Effector CD4-positive, alpha-beta T cell (primary cell): ENCODE results near the gene ATF4.

ENCODE experiments used
- DNase-seq: peaks from one replicate; pipeline ENCODE4 v3.0.0-alpha.2; 2020

The ATF4 gene

DNA sequence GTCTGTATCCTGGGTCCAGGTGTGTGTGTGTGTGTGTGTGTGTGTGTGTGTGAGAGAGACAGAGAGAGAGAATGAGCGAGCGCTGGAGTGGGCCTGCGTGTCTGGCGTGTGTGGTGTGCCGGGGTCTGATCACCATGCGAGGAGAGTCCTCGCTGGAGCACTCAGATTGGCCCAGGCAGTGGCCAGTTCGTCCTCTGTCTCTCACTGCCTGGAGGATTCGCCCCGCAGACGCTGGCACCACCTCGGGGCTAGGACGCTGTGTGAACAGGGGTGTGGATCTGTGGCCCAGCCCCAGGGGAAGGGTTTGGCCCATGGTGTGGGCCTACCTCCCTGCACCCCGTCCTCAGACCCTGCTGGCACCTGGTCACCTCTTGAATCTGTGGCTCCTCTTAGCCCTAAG, 38.6 kb downstream of the ATF4 start:
- DNase-seq: no peak

DNA sequence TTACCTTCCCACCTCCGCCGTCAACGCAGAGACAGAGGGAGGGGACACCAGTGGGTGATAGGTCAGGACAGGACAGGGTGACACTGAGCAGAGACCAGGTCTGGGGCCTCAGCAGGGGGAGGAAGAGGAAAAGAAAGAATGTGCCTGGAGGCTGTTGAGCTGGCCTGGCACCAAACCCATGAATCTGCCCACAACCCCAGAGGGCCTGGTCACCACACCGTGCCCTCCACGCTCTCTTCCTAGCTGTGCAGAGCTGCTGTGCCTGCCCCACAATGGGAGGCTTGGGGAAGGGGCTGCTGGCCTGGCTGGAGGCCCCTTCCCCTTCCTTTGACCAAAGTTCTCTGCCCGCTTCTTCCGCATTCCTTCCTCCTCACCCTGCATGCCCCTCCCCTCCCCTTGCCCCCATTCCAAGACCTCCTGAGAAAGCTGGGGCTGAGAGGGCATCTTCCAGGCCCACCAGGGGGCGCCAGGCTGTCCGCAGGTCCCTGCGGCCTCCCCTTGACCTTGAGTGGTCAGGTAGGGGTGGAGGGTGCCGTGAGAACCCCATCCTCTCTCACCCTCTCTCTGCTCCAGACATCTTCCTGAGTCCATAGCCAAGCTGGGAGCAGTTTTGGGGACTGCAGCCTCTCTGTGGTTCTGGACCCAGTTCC, 39.2 kb downstream of the ATF4 start:
- DNase-seq: no peak

DNA sequence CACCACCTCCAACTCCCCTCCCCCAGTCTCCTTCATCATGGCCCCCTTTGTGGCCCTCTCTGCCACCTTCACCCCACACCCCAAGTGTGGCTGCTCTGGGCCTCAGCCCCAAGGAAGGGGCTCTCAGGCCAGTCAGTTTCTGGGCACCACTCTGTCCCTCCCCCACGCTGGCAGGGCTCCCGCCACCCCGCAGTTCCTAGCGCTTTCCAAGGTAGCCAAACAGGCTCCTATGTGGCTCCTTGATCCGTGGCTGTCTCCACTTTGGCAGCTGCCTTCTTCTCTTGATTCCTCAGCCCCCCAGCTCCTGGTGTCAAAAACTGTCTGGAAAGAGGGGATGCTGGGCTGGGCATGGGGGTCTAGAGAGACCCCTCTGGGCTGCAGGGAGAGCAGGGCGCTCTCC, 39.8 kb downstream of the ATF4 start:
- DNase-seq: no peak

DNA sequence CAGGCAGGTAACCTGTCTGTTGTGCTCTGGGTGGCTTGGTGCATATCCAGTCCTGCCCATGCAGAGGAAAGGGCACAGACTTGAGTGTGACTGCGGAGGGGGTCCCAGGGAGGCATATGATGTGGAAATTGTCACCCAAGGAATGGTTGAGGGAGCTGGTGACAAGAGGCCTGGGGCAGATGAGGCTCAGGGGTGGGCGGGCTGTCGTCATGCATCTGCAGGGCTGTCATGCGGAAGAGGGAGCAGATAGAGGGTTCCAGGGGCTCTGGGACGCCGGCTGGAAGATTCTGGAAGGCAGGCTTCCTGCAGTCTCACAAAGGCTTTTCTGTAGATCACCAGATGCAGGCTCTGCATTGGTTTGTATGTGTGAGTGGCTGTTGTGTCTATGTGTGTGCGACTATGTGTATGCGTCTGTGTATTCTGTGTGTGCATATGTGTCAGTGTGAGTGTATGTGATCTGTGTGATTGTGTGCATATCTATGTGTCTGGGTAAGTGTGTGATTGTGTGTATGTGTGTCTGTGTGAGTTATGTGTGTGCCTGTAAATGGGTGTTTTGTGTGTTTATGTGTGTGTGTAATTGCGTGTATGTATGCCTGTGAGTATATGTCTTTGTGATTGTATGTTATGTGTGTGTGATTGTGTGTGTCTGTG, 42.6 kb downstream of the ATF4 start:
- no peak for DNase-seq

DNA sequence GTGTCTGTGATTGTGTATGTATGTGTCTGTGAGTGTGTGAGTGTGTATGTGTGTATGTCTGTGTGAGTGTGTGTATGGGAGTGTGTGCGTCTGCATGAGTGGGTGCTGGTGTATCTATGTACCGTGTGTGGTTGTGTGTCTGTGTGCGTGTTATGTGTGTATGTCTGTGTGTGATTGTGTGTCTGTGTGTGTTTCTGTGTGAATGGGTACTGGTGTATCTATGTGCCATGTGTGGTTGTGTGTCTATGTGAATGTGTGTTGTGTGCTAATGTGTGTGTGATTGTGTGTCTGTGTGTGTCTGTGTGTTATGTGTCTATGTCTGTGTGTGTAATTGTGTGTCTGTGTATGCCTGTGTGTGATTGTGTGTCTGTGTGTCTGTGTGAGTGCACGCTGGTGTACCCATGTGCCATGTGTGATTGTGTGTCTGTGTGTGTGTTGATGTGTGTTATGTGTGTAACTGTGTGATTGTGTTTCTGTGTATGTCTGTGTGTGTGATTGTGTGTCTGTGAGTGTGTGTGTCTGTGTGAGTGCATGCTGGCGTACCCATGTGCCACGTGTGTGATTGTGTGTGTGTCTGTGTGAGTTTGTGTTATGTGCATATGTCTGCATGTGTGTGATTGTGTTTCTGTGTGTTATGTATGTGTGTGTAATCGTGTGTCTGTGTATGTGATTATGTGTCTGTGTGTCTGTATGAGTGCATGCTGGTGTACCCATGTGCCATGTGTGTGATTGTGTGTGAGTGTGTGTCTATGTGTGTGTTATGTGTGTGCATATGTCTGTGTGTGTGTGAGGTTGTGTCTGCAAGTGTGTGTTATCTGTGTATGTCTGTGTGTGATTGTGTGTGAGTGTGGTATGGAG, 43.4 kb downstream of the ATF4 start:
- no peak for DNase-seq

DNA sequence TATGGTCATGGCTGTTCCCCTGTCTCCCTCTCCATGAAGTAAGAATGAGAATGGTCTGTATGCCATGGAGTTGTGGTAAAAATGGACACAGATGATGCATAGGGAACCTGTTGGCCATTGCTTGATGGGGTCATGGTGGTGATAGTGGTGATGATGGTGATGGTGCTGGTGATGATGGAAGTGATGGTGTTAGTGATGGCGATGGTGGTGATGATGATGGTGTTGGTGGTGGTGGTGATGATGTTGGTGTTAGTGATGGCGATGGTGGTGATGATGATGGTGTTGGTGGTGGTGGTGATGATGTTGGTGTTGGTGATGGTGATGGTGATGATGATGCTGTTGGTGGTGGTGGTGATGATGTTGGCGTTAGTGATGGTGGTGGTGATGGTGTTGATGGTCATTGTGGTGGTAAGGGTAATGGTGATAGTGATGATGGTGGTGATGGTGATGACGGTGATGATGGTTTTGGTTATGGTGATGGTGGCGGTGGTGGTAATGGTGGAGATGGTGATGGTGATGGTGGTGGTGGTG, 45.1 kb downstream of the ATF4 start:
- DNase-seq: no peak

DNA sequence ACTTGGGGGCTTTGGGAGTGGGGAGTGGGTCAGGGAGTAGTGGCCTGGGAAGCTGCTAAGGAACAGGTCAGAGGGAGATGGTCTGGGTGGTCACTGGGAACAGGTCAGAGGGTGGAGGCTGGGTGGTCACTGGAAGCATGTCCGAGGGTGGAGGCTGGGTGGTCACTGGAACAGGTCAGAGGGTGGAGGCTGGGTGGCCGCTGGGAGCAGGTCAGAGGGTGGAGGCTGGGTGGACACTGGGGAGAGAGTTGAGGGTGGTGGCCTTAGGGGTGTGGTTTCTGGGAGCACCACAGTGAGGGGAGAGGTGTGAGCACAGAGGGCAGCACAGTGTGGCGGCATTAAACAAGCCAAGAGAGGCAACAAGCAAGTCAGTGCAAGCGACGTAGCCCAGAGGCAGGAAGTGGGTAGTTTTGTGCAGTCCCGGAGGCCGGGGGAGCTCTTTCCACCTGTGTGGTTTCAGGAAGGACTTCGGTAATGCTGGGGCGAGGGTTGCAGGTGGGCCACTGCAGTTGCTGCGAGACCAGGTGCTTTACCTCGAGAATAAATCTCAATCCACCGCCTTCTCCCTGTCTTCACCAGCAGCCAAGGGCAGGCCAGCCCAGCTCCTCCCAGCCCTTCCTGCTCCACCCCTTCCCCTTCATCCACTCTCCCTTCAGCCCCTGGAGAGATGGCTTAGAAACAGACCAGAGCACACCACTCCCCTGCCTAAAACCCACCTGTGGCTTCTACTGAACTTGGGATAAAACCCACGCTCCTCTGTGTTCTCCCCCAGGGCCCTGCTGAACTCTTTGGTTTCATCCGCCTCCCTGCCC, 47.0 kb downstream of the ATF4 start:
- peak; percentile 20 for DNase-seq

DNA sequence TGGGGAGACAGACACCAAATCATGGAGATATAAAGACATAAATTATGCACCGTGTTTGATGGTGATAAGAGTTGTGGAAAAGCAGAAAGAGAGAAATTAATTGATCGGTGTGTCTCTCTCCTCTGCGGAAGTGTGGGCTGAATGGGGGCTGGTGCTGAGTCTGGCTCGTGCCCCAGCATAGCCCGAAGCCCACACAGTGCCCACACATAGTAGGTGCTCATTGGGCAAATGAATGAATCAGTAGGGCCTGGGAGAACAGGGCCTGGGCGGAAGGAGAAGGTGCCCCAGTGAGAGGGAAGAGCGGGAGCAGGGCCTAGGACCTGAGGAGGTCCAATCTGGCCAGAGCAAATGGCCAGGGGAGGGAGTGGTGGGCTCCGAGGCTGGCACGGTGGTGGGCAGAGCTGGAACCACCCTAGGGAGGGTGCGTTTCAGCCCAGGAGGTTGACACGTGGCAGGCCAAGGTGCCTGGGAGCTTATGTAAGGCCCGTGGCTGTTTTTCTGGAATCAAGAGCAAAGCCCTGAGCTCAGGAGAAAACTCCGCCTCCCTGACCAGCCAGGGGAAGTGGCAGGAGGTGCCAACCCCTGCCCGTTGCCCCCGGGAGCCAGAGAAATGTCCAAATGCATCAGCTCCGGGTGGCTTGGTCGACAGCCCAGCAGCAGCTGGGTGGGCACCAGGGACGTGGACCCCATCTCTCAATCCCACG, 48.1 kb downstream of the ATF4 start:
- DNase-seq: no peak

DNA sequence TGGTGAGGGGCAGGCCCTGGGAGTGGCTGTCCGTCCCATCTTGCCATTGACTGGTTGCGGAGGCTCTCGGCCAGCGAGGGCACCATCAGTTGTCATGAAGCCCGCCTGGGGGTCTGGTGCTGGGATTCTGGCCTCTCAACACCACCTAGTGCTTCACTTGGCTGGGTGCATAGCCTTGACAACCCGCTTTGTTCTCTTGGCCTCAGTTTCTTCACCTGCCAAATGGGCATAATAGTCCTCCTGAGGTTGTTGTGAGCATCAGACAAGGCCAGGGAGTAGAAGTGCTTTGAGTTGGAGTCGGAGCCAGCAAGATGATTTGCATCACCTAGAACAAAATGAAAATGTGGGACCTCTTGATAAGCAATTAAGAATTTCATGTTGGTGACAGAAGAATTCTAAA, 48.7 kb downstream of the ATF4 start:
- no peak for DNase-seq

DNA sequence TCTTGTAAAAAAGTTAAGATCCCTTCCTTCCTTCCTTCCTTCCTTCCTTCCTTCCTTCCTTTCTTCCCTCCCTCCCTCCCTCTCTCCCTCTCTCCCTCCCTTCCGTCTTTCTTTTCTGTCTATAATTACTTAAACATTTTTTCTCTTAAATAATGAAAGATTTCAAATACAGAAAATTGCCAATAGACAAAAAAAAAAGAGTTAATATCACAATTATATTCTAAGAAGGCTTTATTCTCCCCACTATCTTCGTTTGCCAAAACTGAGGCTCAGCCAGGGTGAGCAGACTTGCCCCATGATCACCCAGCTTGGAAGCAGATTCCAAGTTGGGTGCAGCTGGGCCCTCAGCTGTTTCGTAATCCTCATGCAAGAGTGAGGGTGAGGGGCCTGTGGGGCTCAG, 49.9 kb downstream of the ATF4 start:
- DNase-seq: no peak

DNA sequence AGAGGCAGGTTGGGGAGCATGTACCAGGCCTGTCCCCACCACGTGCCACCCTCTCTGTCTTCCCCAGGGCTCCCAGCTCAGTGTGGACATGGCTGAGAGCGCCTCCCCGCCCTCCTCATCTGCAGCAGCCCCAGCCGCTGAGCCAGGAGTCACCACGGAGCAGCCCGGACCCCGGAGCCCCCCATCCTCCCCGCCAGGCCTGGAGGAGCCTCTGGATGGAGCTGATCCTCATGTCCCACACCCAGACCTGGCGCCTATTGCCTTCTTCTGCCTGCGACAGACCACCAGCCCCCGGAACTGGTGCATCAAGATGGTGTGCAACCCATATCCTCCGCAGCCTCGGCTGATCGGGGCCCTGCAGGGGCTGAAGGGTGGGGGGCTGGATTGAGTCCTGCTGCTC, 50.3 kb downstream of the ATF4 start, which contains the start of gene CACNA1I:
TSS of gene CACNA1I (plus strand) at position 89 of the 400 bp plus-strand sequence. CDS start at position 89, 0 bp downstream.
- DNase-seq: no peak

DNA sequence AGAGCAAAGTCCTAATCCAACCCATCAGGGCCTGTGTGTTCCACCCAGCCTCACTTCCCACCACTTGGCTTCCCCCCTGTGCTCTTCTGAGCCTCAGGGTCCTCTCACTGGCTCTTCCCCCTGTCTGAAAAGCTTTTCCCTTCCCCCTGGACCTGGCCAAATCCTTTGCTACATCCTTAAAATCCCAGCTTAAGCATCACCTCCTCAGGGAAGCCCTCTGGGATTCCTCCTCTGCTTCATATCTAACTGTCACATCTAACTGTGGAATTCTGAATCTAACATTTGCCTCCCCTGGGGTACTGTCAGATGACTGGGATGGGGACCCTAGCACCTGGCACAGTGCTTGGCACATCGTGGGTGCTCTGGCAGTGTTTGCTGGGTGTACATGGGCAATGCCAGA, 51.2 kb downstream of the ATF4 start:
- DNase-seq: no peak
